ENCODE results near the gene RARS1.
"Not testable (repeated sequence)": the region's sequence is repeated elsewhere in the genome, so short reads cannot be mapped to it uniquely, and the experiment has no call there.

Gene RARS1

GRCh38 chr5:168480601-168481000 is 5.7 kb upstream of the RARS1 start:
- no peak for DNase-seq (ENCODE audit: low read depth in 2 of 2, low spot score in 1 of 2)

- no peak for DNase-seq (ENCODE audit: low read depth in 2 of 2, low spot score in 1 of 2)
These were observed 4.9 kb upstream of the RARS1 start for GRCh38 chr5:168481330-168481788.

GRCh38 chr5:168482361-168482760 is 3.9 kb upstream of the RARS1 start:
- no peak for DNase-seq (ENCODE audit: low read depth in 2 of 2, low spot score in 1 of 2)

- no peak for DNase-seq (ENCODE audit: low read depth in 2 of 2, low spot score in 1 of 2)
These were observed 2.8 kb downstream of the RARS1 start for GRCh38 chr5:168489059-168489458.

- no peak for DNase-seq (ENCODE audit: low read depth in 2 of 2, low spot score in 1 of 2)
These were observed 7.8 kb downstream of the RARS1 start for GRCh38 chr5:168494057-168494555.

- no peak for DNase-seq (ENCODE audit: low read depth in 2 of 2, low spot score in 1 of 2)
These were observed 16.4 kb downstream of the RARS1 start for GRCh38 chr5:168502563-168503237.

- no peak for DNase-seq (ENCODE audit: low read depth in 2 of 2, low spot score in 1 of 2)
These were observed 27.7 kb downstream of the RARS1 start for GRCh38 chr5:168513861-168514428.

GRCh38 chr5:168525856-168526255 is 39.6 kb downstream of the RARS1 start:
- no peak for DNase-seq (ENCODE audit: low read depth in 2 of 2, low spot score in 1 of 2)

GRCh38 chr5:168527756-168528295 is 41.6 kb downstream of the RARS1 start:
- no peak for DNase-seq (ENCODE audit: low read depth in 2 of 2, low spot score in 1 of 2)

- no peak for DNase-seq (ENCODE audit: low read depth in 2 of 2, low spot score in 1 of 2)
These were observed 42.5 kb downstream of the RARS1 start, which contains the start of gene FBLL1 for GRCh38 chr5:168528521-168529373. TSS of gene FBLL1 (plus strand) at chr5:168529305. CDS start at chr5:168529505, 200 bp downstream.

- DNase-seq (ENCODE audit: low read depth in 2 of 2, low spot score in 1 of 2), result no peak
These were observed 43.3 kb downstream of the RARS1 start for GRCh38 chr5:168529374-168530234.

GRCh38 chr5:168530621-168531150 is 44.4 kb downstream of the RARS1 start:
- no peak for DNase-seq (ENCODE audit: low read depth in 2 of 2, low spot score in 1 of 2)

- no peak for DNase-seq (ENCODE audit: low read depth in 2 of 2, low spot score in 1 of 2)
These were observed 44.9 kb downstream of the RARS1 start for GRCh38 chr5:168531191-168531590.

- no peak for DNase-seq (ENCODE audit: low read depth in 2 of 2, low spot score in 1 of 2)
These were observed 46.0 kb downstream of the RARS1 start for GRCh38 chr5:168531987-168532864.

GRCh38 chr5:168534351-168534750 is 48.1 kb downstream of the RARS1 start:
- not testable (repeated sequence) for DNase-seq (ENCODE audit: low read depth in 2 of 2, low spot score in 1 of 2)

GRCh38 chr5:168537176-168537575 is 50.9 kb downstream of the RARS1 start:
- no peak for DNase-seq (ENCODE audit: low read depth in 2 of 2, low spot score in 1 of 2)

GRCh38 chr5:168549554-168549953 is 63.3 kb downstream of the RARS1 start:
- no peak for DNase-seq (ENCODE audit: low read depth in 2 of 2, low spot score in 1 of 2)

- DNase-seq (ENCODE audit: low read depth in 2 of 2, low spot score in 1 of 2), result no peak
These were observed 64.4 kb downstream of the RARS1 start for GRCh38 chr5:168550656-168551055.

GRCh38 chr5:168552146-168552545 is 65.9 kb downstream of the RARS1 start:
- DNase-seq (ENCODE audit: low read depth in 2 of 2, low spot score in 1 of 2), result no peak

Data from stimulated activated CD8-positive, alpha-beta memory T cell treated with anti-CD3 and anti-CD28 coated beads, Interleukin-4, amount 100 ng/mL, for 1 hour (primary cell).